Umbilical cord (tissue), 2 donors: ENCODE measurements around the gene FBXL2. TPM values are rescaled to one million over a fixed set of nuclear protein-coding genes. Genes with fewer than 3 reads are reported as not detected.
"Not testable (repeated sequence)": the region's sequence is repeated elsewhere in the genome, so short reads cannot be mapped to it uniquely, and the experiment has no call there.

Source experiments
- DNase-seq: peaks from one replicate; pipeline ENCODE4 v3.0.0-alpha.2; 2015; ENCODE audit warnings: low spot score
- total RNA-seq: library from RNA; depleted of rRNA; stranded (reverse); fragments of >200 nt; gene quantifications from one replicate; pipeline ENCODE4 v1.2.3, GENCODE V29; 2014; ENCODE audit warnings: low replicate concordance; ENCODE audit not compliant: insufficient read depth

Gene FBXL2
- total RNA-seq, 1 donor from 2014 or later, result 13.5 TPM

GRCh38 chr3:33314993-33315392, 37.8 kb downstream of the FBXL2 start:
- no peak for DNase-seq

GRCh38 chr3:33315826-33316225, 38.6 kb downstream of the FBXL2 start:
- peak; percentile 9 for DNase-seq

- DNase-seq, result no peak
Observed at GRCh38 chr3:33317963-33318709, 40.9 kb downstream of the FBXL2 start.

- DNase-seq, result no peak
Observed at GRCh38 chr3:33318710-33319380, 41.6 kb downstream of the FBXL2 start.

- DNase-seq, result no peak
Observed at GRCh38 chr3:33322412-33322811, 45.2 kb downstream of the FBXL2 start.

GRCh38 chr3:33331414-33331813, 54.2 kb downstream of the FBXL2 start:
- DNase-seq, result no peak

- no peak for DNase-seq
Observed at GRCh38 chr3:33334364-33334763, 57.1 kb downstream of the FBXL2 start.

- not testable (repeated sequence) for DNase-seq
Observed at GRCh38 chr3:33338936-33339465, 61.8 kb downstream of the FBXL2 start.

- no peak for DNase-seq
Observed at GRCh38 chr3:33339758-33340157, 62.5 kb downstream of the FBXL2 start.

- DNase-seq, result peak; percentile 25
Observed at GRCh38 chr3:33355611-33356010, 78.4 kb downstream of the FBXL2 start.

GRCh38 chr3:33358172-33358781, 81.0 kb downstream of the FBXL2 start:
- DNase-seq, result no peak

- DNase-seq, result no peak
Observed at GRCh38 chr3:33360136-33360825, 83.0 kb downstream of the FBXL2 start.

GRCh38 chr3:33363113-33363800, 86.0 kb downstream of the FBXL2 start:
- no peak for DNase-seq

GRCh38 chr3:33364060-33364459, 86.8 kb downstream of the FBXL2 start:
- DNase-seq, result no peak

GRCh38 chr3:33364531-33365128, 87.4 kb downstream of the FBXL2 start:
- DNase-seq, result no peak

GRCh38 chr3:33372218-33373081, 95.2 kb downstream of the FBXL2 start:
- DNase-seq, result peak; percentile 34

GRCh38 chr3:33373082-33373437, 95.8 kb downstream of the FBXL2 start:
- no peak for DNase-seq

GRCh38 chr3:33377489-33377888, 100.2 kb downstream of the FBXL2 start:
- DNase-seq, result no peak

- DNase-seq, result no peak
Observed at GRCh38 chr3:33377931-33378330, 100.7 kb downstream of the FBXL2 start.

GRCh38 chr3:33380653-33381052, 103.4 kb downstream of the FBXL2 start:
- no peak for DNase-seq
